Lower lobe of right lung (tissue), 2 donors: ENCODE results near the gene GHRL. TPM values are rescaled to one million over a fixed set of nuclear protein-coding genes. Genes with fewer than 3 reads are reported as not detected.

Experiments used
- ATAC-seq, 2 donors: fragments of 200-7000 bp; cut with Tn5 transposase; one replicate each; pipeline ENCODE4 v1.9.1; 2020 to 2022; ENCODE audit warnings: mild to moderate bottlenecking in 2 of 2, moderate library complexity in 2 of 2
- DNase-seq: peaks from one replicate; pipeline ENCODE4 v3.0.0-alpha.2; 2020
- H3K27ac ChIP-seq: fragments of 200-600 bp; one replicate; pipeline ENCODE4 v1.8.0; 2022
- H3K27me3 ChIP-seq: fragments of 200-600 bp; one replicate; pipeline ENCODE4 v1.8.0; 2022; ENCODE audit warnings: low read depth
- H3K36me3 ChIP-seq: fragments of 200-600 bp; one replicate; pipeline ENCODE4 v1.8.0; 2022; ENCODE audit warnings: mild to moderate bottlenecking
- H3K4me1 ChIP-seq: fragments of 200-600 bp; one replicate; pipeline ENCODE4 v1.8.0; 2022
- H3K4me3 ChIP-seq: fragments of 200-600 bp; one replicate; pipeline ENCODE4 v1.8.0; 2022; ENCODE audit warnings: mild to moderate bottlenecking
- H3K9me3 ChIP-seq: fragments of 200-600 bp; one replicate; pipeline ENCODE4 v1.8.0; 2022
- CTCF ChIP-seq: fragments of 200-600 bp; IDR thresholded peaks from one replicate; pipeline ENCODE4 v1.8.0; 2022; ENCODE audit warnings: antibody characterized with exemption, mild to moderate bottlenecking
- intact Hi-C: fragments of 100-400 bp; cut with DNase I; formaldehyde crosslinking; loops from one replicate; pipeline ENCODE4 v1.11.0; 2022
- total RNA-seq: library from RNA; stranded (reverse); fragmentation: NEBNext Ultra II Directional; extraction: Animal tissue kit (Norgen Biotek cat#: 25700); gene quantifications from one replicate; pipeline ENCODE4 v1.2.1, GENCODE V29; 2021
- donor health status: DM: no; HTN: yes; CAD: no; lungs with severe emphysema.

Gene GHRL
- total RNA-seq, 1 donor from 2014 or later = 2.5 TPM

- DNase-seq = no peak
- Histone ChIP-seq H3K9me3 (no peaks in the 10 kb centered on the region), H3K27ac (no peak overlapping the region), H3K27me3 (no peaks in the 10 kb centered on the region), H3K4me3 (no peak overlapping the region), H3K4me1 (peaks cover 11% of the 10 kb centered on the region), H3K36me3 (peaks cover 100% of the 10 kb centered on the region)
- ATAC-seq = no peak
- intact Hi-C loops = no loop called here
- TF ChIP-seq CTCF = no peak
These were observed 12.7 kb upstream of the GHRL start for GRCh38 chr3:10305331-10305902.

DNA sequence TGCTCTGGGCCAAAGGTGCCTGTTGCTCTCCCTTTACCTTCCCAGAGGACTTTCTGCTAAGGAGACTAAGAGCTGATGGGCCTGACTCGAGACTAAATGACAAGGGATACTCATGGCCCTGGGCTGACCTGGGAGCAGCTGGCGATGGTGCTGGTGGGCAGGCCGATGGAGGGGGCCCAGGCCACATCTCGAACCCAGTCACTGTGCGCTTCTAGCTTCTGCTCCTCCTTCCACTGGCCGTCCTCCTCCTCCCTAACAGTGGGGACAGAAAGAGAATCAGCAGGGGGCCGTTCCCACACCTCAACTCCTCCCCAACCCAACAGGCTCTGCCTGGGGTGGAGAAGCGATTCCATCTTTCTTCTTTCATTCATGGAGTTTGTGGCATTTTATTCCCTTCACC, 12.2 kb upstream of the GHRL start:
- ATAC-seq (no peak), DNase-seq (no peak)
- intact Hi-C loops = no loop called here
- TF ChIP-seq CTCF = no peak
- Histone ChIP-seq H3K4me3 (no peak overlapping the region), H3K4me1 (peaks cover 11% of the 10 kb centered on the region), H3K36me3 (peaks cover 100% of the 10 kb centered on the region), H3K27ac (no peak overlapping the region), H3K9me3 (no peaks in the 10 kb centered on the region), H3K27me3 (no peaks in the 10 kb centered on the region)

- intact Hi-C loops = no loop called here
- ATAC-seq (peak; percentile 46 to 53), DNase-seq (no peak)
- Histone ChIP-seq H3K27ac (no peak overlapping the region), H3K4me3 (no peak overlapping the region), H3K27me3 (no peaks in the 10 kb centered on the region), H3K4me1 (peaks cover under 1% of the 10 kb centered on the region), H3K36me3 (peaks cover 98% of the 10 kb centered on the region), H3K9me3 (no peaks in the 10 kb centered on the region)
- TF ChIP-seq CTCF = no peak
These were observed 11.0 kb upstream of the GHRL start for GRCh38 chr3:10303785-10304184.

- Histone ChIP-seq H3K4me3 (no peak overlapping the region), H3K36me3 (peaks cover 92% of the 10 kb centered on the region), H3K4me1 (no peaks in the 10 kb centered on the region), H3K27me3 (no peaks in the 10 kb centered on the region), H3K27ac (no peak overlapping the region), H3K9me3 (no peaks in the 10 kb centered on the region)
- DNase-seq (no peak), ATAC-seq (no peak)
- no peak for TF ChIP-seq CTCF
- intact Hi-C loops = no loop called here
These were observed 10.4 kb upstream of the GHRL start for GRCh38 chr3:10303105-10303504.

- Histone ChIP-seq H3K27me3 (no peaks in the 10 kb centered on the region), H3K36me3 (peaks cover 80% of the 10 kb centered on the region), H3K9me3 (no peaks in the 10 kb centered on the region)
These were observed 7.3 kb upstream of the GHRL start for GRCh38 chr3:10300087-10300486.

More at GRCh38 chr3:10300087-10300486, 7.3 kb upstream of the GHRL start:
- intact Hi-C loops = no loop called here
- no peak for TF ChIP-seq CTCF
- DNase-seq = no peak
- no peak overlapping the region for H3K4me3 ChIP-seq
- H3K4me1 ChIP-seq = no peaks in the 10 kb centered on the region
- H3K27ac ChIP-seq = no peak overlapping the region
- peak in 1 of 2 donors; percentile 37 for ATAC-seq
